CD4-positive, alpha-beta T cell treated with Interferon gamma for 1 hour (primary cell): ENCODE data around the gene TUBGCP3.
"Not testable (repeated sequence)": the region's sequence is repeated elsewhere in the genome, so short reads cannot be mapped to it uniquely, and the experiment has no call there.

ENCODE experiments used
- DNase-seq: peaks from one replicate; pipeline ENCODE4 v3.0.0-alpha.2; 2020

Gene TUBGCP3

DNA sequence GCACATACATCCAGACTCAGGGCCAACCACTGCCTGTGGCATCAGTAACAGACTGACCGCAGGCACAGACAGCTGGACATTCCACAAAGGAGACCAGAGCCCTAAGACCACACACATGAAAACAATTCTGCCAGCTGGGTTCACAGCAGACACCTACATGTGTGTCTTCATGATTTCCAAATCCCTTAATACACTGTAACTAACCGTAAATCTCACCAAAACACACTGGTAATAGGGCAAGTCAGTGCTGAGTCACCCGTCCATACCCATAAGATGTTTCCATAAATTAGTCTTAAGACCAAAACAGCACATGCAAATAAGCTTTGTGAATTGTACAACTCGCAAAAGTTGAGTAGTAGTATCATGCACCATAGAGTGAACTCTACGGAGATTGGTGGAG is 65.4 kb downstream of the TUBGCP3 start:
- DNase-seq, result no peak

- DNase-seq, result no peak
Measured at GRCh38 chr13:112521073-112521685, 66.8 kb downstream of the TUBGCP3 start.

GRCh38 chr13:112519517-112520060 is 68.4 kb downstream of the TUBGCP3 start:
- DNase-seq, result no peak

DNA sequence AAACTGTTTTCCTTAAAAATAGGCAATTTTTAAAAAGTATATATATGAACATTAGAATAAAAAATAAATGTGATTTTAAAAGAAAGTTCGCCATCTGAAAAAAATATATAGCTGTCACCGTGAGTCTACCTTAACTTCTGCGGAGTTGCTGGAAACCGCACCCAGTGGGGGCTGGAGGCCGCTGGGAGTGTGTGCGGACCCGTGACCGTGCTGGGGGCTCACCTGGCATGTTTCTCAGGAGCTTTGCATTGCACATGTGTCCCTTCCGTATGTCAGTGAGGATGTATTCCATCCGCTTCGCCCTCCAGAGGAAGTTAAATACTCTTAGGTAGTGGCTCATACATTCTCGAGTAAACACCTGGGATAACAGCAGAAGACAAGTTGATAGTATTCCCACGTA is 71.7 kb downstream of the TUBGCP3 start:
- no peak for DNase-seq

GRCh38 chr13:112513761-112514160 is 74.2 kb downstream of the TUBGCP3 start:
- no peak for DNase-seq

DNA sequence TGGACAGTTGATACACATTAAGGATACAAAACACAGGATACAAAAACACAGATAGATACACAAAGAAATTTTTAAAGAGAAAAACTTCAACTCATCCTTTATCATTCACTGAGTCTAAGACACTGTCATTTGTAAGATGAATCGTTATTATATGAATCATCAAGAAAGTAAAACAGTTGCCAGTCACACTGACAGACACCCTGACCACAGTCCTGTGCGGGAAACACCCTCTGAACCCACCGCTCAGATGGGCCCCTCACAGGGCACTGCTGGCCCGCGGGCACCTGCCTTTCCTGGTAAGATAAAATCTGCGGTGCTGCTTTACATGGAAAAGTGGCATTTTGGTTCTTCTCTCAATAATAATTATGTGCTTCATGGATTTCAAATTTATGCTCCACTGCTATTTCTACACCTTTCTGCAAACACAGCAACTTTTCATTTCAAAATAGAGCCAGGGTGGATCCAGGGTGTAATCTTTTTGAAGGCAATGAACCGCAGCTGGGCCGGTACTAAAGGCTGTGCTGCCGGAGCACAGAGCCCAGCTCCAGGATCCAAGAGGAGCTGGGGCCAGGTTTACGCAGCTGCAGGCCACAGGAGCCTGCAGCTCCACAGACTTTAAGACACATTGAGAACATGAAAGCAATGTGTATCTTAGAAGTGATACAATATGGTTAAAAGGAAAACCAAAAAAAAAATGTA is 76.8 kb downstream of the TUBGCP3 start:
- DNase-seq, result no peak

GRCh38 chr13:112510002-112510780 is 77.8 kb downstream of the TUBGCP3 start:
- DNase-seq, result no peak

- DNase-seq, result no peak
Measured at GRCh38 chr13:112509190-112509589, 78.8 kb downstream of the TUBGCP3 start.

DNA sequence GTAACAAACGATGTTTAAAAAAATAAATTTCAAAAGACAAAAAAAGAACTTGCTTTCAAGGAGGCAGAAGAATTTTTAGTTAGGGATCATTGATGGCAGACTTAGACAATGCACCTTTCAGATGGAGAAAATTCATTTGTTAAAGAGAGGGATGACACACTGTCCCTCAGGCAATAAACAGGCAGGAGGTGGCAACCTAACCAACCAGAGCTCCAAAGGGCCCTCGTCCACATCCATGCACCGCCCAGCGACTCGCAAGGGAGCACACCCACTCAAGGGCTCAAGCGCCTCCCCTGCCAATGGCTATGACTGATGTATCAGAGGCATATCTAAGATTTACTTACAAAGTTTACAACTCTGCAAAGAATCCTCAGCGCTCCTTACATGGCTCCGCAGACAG is 81.9 kb downstream of the TUBGCP3 start:
- DNase-seq, result no peak

- no peak for DNase-seq
Measured at GRCh38 chr13:112496166-112496565, 91.8 kb downstream of the TUBGCP3 start.

GRCh38 chr13:112495465-112495864 is 92.5 kb downstream of the TUBGCP3 start:
- DNase-seq, result no peak

- no peak for DNase-seq
Measured at GRCh38 chr13:112489199-112489598, 98.8 kb downstream of the TUBGCP3 start.

DNA sequence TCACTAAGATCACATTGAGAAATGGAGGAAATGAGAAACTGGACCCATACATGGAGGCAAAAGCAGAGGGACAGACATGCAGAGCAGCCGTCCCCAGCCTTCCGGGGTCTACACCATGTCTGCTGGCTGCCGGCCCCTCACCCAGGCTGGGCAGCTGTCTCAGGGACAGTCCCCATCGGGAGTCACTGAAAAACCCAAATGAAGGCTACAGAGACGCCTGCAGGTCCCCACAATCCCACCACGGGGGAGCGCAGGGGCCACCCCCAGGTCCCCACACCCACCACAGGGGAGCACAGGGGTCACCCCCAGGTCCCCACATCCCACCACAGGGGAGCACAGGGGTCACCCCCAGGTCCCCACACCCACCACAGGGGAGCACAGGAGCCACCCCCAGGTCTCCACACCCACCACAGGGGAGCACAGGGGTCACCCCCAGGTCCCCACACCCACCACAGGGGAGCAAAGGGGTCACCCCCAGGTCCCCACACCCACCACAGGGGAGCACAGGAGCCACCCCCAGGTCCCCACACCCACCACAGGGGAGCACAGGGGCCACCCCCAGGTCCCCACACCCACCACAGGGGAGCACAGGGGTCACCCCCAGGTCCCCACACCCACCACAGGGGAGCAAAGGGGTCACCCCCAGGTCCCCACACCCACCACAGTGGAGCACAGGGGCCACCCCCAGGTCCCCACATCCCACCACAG is 99.5 kb downstream of the TUBGCP3 start:
- not testable (repeated sequence) for DNase-seq

GRCh38 chr13:112487127-112487517 is 100.8 kb downstream of the TUBGCP3 start:
- DNase-seq, result no peak

GRCh38 chr13:112486386-112487126 is 101.4 kb downstream of the TUBGCP3 start:
- DNase-seq, result no peak

DNA sequence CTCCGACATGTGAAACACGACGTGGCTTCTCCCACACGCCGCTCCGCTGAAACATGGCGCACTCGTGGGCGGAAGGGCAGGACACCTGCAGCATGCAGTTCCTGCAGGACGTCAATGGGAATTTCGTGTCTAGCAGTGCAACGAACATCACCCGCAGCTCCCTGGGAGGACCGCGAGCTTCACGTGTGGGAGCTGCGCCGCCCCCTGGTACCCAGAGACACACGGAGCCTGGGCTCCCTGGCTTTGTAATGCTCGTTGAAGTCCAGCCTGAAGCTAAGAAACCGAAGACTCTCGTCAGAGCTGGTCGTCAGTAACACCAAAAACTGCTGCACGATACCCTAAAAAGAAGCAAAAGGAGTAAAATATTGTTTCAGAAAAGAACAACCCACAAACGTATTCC is 102.1 kb downstream of the TUBGCP3 start:
- not testable (repeated sequence) for DNase-seq

- no peak for DNase-seq
Measured at GRCh38 chr13:112483299-112483698, 104.7 kb downstream of the TUBGCP3 start.

DNA sequence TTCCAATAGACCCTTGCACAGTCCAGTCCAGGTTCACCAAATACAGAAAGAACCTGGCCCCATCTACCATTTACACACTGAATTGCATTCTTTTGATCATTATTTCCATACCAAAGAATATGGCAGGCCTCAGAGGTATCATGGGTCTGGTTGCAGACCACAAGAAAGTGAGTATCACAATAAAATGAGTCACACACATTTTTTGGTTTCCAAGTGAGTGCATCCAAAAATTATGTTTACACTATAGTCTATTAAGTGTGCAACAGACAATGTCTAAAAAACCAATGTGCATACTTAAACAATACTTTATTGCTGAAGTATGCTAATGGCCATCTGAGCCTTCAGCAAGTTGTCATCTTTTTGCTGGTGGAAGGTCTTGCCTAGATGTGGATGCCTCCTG is 106.5 kb downstream of the TUBGCP3 start:
- DNase-seq, result no peak

DNA sequence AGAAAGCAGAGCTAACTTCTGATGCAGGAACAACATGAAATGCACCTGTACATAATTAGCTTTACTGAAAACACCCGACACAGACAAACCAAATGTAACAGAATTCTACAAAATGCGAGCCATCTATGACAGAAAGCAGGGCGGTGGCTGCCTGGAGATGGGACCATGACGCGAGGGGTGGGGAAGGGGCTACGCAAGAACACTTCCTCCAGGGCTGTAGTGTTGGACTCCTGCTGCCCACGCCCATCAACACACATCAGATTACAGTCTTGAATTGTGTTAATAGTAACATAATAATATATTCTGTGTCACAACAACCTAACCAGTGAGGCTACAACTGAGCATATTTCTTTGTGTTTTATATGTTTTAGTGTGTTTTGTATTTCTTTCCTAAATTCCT is 108.6 kb downstream of the TUBGCP3 start:
- DNase-seq, result no peak

DNA sequence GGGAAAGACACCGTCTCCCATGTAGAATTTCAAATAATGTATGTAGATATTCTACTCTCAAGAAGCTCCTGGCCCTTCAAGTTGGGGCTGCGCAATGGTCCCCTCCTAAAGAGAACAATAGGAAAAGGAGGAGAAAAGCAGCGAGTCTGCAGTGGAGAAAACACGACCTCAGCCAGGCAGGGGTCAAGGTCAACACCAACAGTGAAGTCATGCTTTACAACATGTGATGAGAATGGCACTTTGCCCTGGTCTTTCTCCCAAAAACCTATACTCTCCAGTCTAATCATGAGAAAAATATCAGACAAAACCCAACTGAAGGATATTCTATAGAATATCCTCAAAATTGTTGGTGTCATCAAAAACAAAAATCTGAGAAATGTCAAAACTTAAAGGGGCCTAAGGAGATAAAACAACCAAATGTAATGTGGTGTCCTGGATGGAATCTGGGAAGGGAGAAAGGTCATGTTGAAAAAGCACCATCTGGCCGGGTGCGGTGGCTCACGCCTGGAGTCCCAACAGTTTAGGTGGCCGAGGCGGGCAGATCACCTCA is 110.8 kb downstream of the TUBGCP3 start:
- no peak for DNase-seq

DNA sequence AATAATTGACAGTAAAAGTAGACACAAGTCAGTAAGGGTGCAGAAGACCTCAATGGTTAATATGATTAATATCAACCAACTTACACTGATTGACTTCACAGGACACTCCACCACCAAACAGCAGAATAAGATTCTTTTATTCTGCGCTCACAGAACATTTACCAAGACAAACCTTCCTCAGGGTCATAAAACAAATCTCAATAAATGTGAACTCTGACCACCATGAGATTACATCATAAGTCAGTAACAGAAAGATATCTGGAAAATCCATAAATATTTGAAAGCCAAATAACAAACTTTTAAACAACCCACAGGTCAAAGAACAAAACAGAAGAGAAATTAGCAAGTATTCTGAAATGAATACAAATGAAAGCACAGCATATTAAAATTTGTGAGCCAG is 112.1 kb downstream of the TUBGCP3 start:
- no peak for DNase-seq

DNA sequence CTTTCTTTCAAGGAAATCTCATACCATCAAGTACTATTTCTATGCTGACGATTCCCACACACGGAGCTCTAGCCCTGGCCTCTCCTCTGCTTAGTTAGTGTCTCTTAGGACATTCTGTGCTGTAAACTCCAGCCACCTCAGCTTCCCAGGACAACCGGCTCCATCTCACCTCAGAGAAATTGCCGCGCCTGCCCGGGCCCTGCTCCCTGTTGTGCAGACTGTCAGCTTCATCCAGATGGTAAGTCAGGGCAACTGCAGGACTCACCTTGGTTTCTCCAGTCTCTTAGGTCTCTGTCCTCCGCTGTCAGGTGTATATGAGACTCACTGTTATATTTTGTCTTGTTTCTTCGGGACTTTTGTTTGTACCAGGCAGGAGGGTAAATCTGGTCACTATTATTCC is 113.1 kb downstream of the TUBGCP3 start:
- no peak for DNase-seq
